Osteoblast (primary cell): Measurements from ENCODE around the gene SMARCB1. TPM values are rescaled to one million over a fixed set of nuclear protein-coding genes. Genes with fewer than 3 reads are reported as not detected.

ENCODE experiments used
- DNase-seq: peaks from one replicate; pipeline ENCODE4 v3.0.0; 2011; ENCODE audit warnings: low spot score, mixed read lengths; ENCODE audit not compliant: insufficient read length; ENCODE audit errors: missing footprints
- H2AFZ ChIP-seq: 2 replicates; pipeline ENCODE4 v1.6.0; 2011; ENCODE audit warnings: mild to moderate bottlenecking, low read length
- H3K27ac ChIP-seq: 2 replicates; pipeline ENCODE4 v1.5.1; 2011; ENCODE audit warnings: mild to moderate bottlenecking, low read depth, low read length, moderate library complexity
- H3K27me3 ChIP-seq: 2 replicates; pipeline ENCODE4 v1.6.0; 2012; ENCODE audit warnings: mild to moderate bottlenecking, control low read depth, inconsistent platforms, low read length, moderate library complexity; ENCODE audit not compliant: insufficient read depth
- H3K36me3 ChIP-seq: 2 replicates; pipeline ENCODE4 v1.5.1; 2011; ENCODE audit warnings: mild to moderate bottlenecking, low read length, control low read depth, moderate library complexity; ENCODE audit not compliant: insufficient read depth
- H3K4me1 ChIP-seq: 2 replicates; pipeline ENCODE4 v1.5.1; 2011; ENCODE audit warnings: mild to moderate bottlenecking, low read length, control low read depth, moderate library complexity; ENCODE audit not compliant: insufficient read depth
- H3K4me2 ChIP-seq: 2 replicates; pipeline ENCODE4 v1.6.0; 2011; ENCODE audit warnings: mild to moderate bottlenecking, low read length; ENCODE audit not compliant: insufficient read depth
- H3K4me3 ChIP-seq: fragments of 200-600 bp; sonication (generic); 3 replicates; pipeline ENCODE4 v1.5.1; 2012; ENCODE audit warnings: mild to moderate bottlenecking, low read length, inconsistent platforms; ENCODE audit not compliant: insufficient read depth
- H3K79me2 ChIP-seq: 2 replicates; pipeline ENCODE4 v1.6.0; 2012; ENCODE audit warnings: mild to moderate bottlenecking, low read length, control low read depth, inconsistent platforms; ENCODE audit not compliant: insufficient read depth
- H3K9me3 ChIP-seq: 2 replicates; pipeline ENCODE4 v1.5.1; 2011; ENCODE audit warnings: low read depth, low read length, control low read depth
- H4K20me1 ChIP-seq: 2 replicates; pipeline ENCODE4 v1.6.0; 2012; ENCODE audit warnings: mild to moderate bottlenecking, low read length, control low read depth; ENCODE audit not compliant: insufficient read depth
- total RNA-seq: library from RNA; depleted of rRNA; stranded (reverse); fragments of >200 nt; gene quantifications from 2 replicates; pipeline ENCODE4 v1.2.3, GENCODE V29; 2012
- TF ChIP-seq, protein P1 (sequence below): IDR thresholded peaks from 2 replicates; pipeline ENCODE4 v1.5.1; 2011; ENCODE audit warnings: mild to moderate bottlenecking, low read depth, low read length, moderate library complexity; ENCODE audit errors: extremely low read depth

The SMARCB1 gene
- total RNA-seq, 1 donor = 49.2 TPM

DNA sequence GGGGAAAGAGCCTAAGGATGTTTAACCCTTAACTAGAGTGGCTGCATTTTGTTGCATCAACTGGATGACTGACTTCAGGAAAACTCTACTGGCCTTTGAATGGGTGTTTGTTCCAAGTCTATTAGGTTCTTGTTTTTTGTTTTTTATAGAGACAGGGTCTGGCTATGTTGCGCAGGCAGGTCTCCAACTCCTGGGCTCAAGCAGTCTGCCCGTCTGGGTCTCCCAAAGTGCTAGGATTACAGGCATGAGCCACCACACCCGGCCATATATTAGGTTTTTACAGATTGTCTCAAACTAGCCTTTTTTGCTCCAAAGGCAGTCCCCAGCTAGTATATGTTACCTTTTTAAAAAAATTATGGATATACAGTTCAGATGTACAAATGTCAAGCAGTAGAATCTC, 1.1 kb downstream of the SMARCB1 start:
- Histone ChIP-seq H3K4me2 (peak overlapping the region; percentile 90), H3K27me3 (no peaks in the 10 kb centered on the region), H3K79me2 (peaks cover 59% of the 10 kb centered on the region), H3K9me3 (no peaks in the 10 kb centered on the region), H3K27ac (peak overlapping the region; percentile 94), H3K4me3 (peak overlapping the region; percentile 85), H4K20me1 (peaks cover 50% of the 10 kb centered on the region), H3K36me3 (peaks cover 16% of the 10 kb centered on the region), H3K4me1 (peaks cover 41% of the 10 kb centered on the region), H2AFZ (no peak overlapping the region)
- TF ChIP-seq, protein P1, sequence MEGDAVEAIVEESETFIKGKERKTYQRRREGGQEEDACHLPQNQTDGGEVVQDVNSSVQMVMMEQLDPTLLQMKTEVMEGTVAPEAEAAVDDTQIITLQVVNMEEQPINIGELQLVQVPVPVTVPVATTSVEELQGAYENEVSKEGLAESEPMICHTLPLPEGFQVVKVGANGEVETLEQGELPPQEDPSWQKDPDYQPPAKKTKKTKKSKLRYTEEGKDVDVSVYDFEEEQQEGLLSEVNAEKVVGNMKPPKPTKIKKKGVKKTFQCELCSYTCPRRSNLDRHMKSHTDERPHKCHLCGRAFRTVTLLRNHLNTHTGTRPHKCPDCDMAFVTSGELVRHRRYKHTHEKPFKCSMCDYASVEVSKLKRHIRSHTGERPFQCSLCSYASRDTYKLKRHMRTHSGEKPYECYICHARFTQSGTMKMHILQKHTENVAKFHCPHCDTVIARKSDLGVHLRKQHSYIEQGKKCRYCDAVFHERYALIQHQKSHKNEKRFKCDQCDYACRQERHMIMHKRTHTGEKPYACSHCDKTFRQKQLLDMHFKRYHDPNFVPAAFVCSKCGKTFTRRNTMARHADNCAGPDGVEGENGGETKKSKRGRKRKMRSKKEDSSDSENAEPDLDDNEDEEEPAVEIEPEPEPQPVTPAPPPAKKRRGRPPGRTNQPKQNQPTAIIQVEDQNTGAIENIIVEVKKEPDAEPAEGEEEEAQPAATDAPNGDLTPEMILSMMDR = no peak
- DNase-seq = no peak

DNA sequence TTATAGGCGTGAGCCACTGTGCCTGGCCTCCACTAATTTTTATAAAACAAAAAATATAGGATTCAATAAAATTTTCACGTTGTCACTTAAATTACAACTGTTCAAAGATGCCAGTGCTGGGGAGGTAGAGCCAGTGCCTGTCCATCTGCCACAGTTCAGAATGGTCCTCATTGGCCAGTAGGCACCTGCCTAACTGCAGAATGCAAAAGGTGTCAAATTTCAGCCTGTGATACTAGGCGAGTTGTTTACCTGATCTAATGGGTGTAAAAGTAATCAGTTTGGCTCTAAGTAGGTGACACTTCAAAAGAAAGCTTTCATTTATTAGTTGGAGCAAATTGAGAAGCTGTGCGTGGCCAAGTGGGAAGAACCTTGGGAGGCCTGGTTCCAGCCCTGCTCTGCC, 2.4 kb downstream of the SMARCB1 start:
- TF ChIP-seq, protein P1 = no peak
- peak; percentile 23 for DNase-seq
- Histone ChIP-seq H3K9me3 (no peaks in the 10 kb centered on the region), H3K27me3 (no peaks in the 10 kb centered on the region), H3K4me3 (no peak overlapping the region), H2AFZ (no peak overlapping the region), H3K36me3 (peaks cover 27% of the 10 kb centered on the region), H3K4me2 (no peak overlapping the region), H3K4me1 (peaks cover 34% of the 10 kb centered on the region), H4K20me1 (peaks cover 56% of the 10 kb centered on the region), H3K27ac (peak overlapping the region; percentile 18), H3K79me2 (peaks cover 65% of the 10 kb centered on the region)

DNA sequence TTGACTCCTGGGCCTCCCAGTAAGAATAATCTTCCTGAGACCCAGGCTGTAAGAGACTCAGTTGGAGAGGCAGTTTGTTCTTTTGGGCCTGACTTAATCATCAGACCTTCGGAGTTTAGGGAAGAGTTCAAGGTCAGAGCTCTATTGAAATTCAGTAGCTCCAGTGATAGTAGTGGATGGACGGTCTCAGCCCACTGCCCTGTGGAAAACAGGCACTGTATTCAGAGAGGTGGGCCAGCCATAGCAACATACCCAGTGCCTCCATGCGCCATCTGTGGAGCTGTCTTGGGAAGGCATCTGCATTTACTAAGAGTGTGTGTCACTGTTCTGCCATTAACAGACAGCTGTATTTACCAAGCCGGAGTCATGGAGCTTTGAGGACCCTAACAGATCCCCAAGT, 2.9 kb downstream of the SMARCB1 start:
- Histone ChIP-seq H3K36me3 (peaks cover 33% of the 10 kb centered on the region), H3K27me3 (no peaks in the 10 kb centered on the region), H3K4me3 (no peak overlapping the region), H4K20me1 (peaks cover 56% of the 10 kb centered on the region), H3K27ac (peak overlapping the region; percentile 18), H3K9me3 (no peaks in the 10 kb centered on the region), H3K79me2 (peaks cover 65% of the 10 kb centered on the region), H3K4me2 (no peak overlapping the region), H2AFZ (no peak overlapping the region), H3K4me1 (peaks cover 29% of the 10 kb centered on the region)
- peak; percentile 82 for DNase-seq
- TF ChIP-seq, protein P1 = no peak

DNA sequence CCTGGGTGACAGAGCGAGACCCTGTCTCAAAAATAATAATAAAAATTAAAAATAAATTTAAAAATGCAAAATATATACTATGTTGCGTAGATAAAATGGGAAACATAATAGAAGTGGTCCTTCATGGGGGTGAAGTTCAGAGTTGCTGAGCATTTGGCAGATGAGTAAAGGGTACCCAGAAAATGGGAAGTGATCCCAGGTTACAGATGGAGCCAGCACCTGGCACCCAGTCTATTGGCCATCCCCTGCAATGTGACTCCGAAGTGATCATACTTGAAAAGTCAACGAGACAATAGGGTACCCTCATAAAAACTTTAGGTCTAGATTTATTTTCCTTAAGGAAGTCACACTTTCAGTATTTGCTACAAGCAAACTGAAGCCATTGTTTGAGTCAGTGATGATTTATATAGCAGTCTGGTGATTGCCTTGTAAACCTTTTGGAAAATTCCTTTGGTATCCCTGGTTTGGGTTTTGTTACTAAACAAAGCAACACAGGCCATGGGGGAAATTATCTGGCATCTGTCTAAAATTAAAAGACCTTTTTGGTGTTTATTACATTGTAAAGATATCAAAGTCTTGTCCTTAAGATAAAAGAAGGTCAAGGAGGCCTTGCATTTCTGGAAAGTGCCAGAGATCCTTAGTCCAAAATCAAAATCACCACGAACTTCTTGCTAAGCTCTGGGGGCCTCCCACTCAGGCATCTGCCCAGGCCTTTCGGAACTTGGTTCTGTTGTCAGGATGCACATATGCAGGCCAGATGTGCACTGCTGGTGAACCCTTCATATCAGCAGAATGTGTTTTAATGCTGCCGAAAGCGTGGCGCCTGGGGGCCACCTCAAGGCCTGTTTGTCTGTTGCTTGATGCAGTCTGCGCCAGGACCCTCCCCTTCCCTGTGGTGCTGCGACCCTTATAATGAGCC, 4.3 kb downstream of the SMARCB1 start:
- no peak overlapping the region for H3K4me3 ChIP-seq
- H3K36me3 ChIP-seq = peaks cover 44% of the 10 kb centered on the region
- peaks cover 65% of the 10 kb centered on the region for H3K79me2 ChIP-seq
- peak; percentile 81 for DNase-seq
- TF ChIP-seq, protein P1 = no peak
- H3K9me3 ChIP-seq = no peaks in the 10 kb centered on the region
- no peak overlapping the region for H3K4me2 ChIP-seq
- H4K20me1 ChIP-seq = peaks cover 57% of the 10 kb centered on the region
- H3K27ac ChIP-seq = peak overlapping the region; percentile 67
- no peak overlapping the region for H2AFZ ChIP-seq
- H3K4me1 ChIP-seq = peaks cover 27% of the 10 kb centered on the region
- H3K27me3 ChIP-seq = no peaks in the 10 kb centered on the region
